Stimulated activated CD4-positive, alpha-beta T cell treated with anti-CD3 and anti-CD28 coated beads, Interleukin-12 subunit alpha, Interleukin-12 subunit beta, amount 100 ng/mL, for 24 hours (primary cell): ENCODE results near the gene SHROOM2.

Experiments used
- DNase-seq, 2 experiments: peaks; one replicate each; pipeline ENCODE4 v3.0.0-alpha.2; 2020; ENCODE audit warnings: low read depth in 2 of 2

The SHROOM2 gene

GRCh38 chrX:9865804-9866472 lies 79.7 kb downstream of the SHROOM2 start:
- DNase-seq = no peak

GRCh38 chrX:9866633-9867032 lies 80.4 kb downstream of the SHROOM2 start:
- DNase-seq = no peak

GRCh38 chrX:9867226-9867625 lies 81.0 kb downstream of the SHROOM2 start:
- DNase-seq = no peak

GRCh38 chrX:9867753-9868152 lies 81.5 kb downstream of the SHROOM2 start:
- no peak for DNase-seq

- no peak for DNase-seq
Observed at GRCh38 chrX:9871701-9872268, 85.6 kb downstream of the SHROOM2 start.

GRCh38 chrX:9873360-9873759 lies 87.1 kb downstream of the SHROOM2 start:
- DNase-seq = no peak

- peak; percentile 8 to 22 for DNase-seq
Observed at GRCh38 chrX:9873952-9874351, 87.7 kb downstream of the SHROOM2 start.

GRCh38 chrX:9874483-9874882 lies 88.3 kb downstream of the SHROOM2 start:
- DNase-seq = no peak

- no peak for DNase-seq
Observed at GRCh38 chrX:9875801-9876200, 89.6 kb downstream of the SHROOM2 start.

- no peak for DNase-seq
Observed at GRCh38 chrX:9876201-9876600, 90.0 kb downstream of the SHROOM2 start.

- DNase-seq = no peak
Observed at GRCh38 chrX:9878146-9878820, 92.1 kb downstream of the SHROOM2 start.

- DNase-seq = no peak
Observed at GRCh38 chrX:9880237-9880636, 94.0 kb downstream of the SHROOM2 start.

- DNase-seq = no peak
Observed at GRCh38 chrX:9880870-9881269, 94.6 kb downstream of the SHROOM2 start.

GRCh38 chrX:9882669-9883446 lies 96.6 kb downstream of the SHROOM2 start:
- no peak for DNase-seq

- no peak for DNase-seq
Observed at GRCh38 chrX:9884031-9884779, 98.0 kb downstream of the SHROOM2 start.

- DNase-seq = peak; percentile 8 to 41
Observed at GRCh38 chrX:9885150-9885549, 98.9 kb downstream of the SHROOM2 start.

- DNase-seq = no peak
Observed at GRCh38 chrX:9887659-9888297, 101.5 kb downstream of the SHROOM2 start.

GRCh38 chrX:9888953-9889470 lies 102.8 kb downstream of the SHROOM2 start:
- no peak for DNase-seq

GRCh38 chrX:9890681-9891091 lies 104.5 kb downstream of the SHROOM2 start:
- no peak for DNase-seq

- DNase-seq = no peak
Observed at GRCh38 chrX:9895225-9895912, 109.1 kb downstream of the SHROOM2 start.
